SK-N-SH treated with all-trans-retinoic acid at 6 μM for 48 hours (cell line): ENCODE data around the gene FFAR4.

ENCODE experiments used
- ARNTL ChIP-seq: fragments of 450-650 bp; formaldehyde crosslinking; IDR thresholded peaks from 2 replicates; pipeline ENCODE4 v1.5.0; 2020; ENCODE audit warnings: low read depth, mild to moderate bottlenecking, moderate library complexity, borderline replicate concordance
- BACH2 ChIP-seq: fragments of 250-450 bp; sonication (Bioruptor Pico); IDR thresholded peaks from 2 replicates; pipeline ENCODE4 v1.9.0; 2021; ENCODE audit warnings: mild to moderate bottlenecking, borderline replicate concordance
- CSDC2 ChIP-seq: fragments of 250-450 bp; sonication (Bioruptor Pico); IDR thresholded peaks from 2 replicates; pipeline ENCODE4 v1.5.0; 2020; ENCODE audit warnings: mild to moderate bottlenecking, moderate library complexity
- ESRRG ChIP-seq: fragments of 250-450 bp; sonication (Bioruptor Pico); IDR thresholded peaks from 2 replicates; pipeline ENCODE4 v1.6.1; 2021; ENCODE audit warnings: mild to moderate bottlenecking
- GLIS3 ChIP-seq: fragments of 250-450 bp; sonication (Bioruptor Pico); IDR thresholded peaks from 2 replicates; pipeline ENCODE4 v1.5.0; 2020; ENCODE audit warnings: mild to moderate bottlenecking, moderate library complexity
- TF ChIP-seq, protein P1 (sequence below): fragments of 250-450 bp; sonication (Bioruptor Pico); IDR thresholded peaks from 2 replicates; pipeline ENCODE4 v1.8.0; 2021; ENCODE audit warnings: low read depth, mild to moderate bottlenecking, moderate library complexity, borderline replicate concordance
- TF ChIP-seq, protein P2 (sequence below): fragments of 250-450 bp; sonication (Bioruptor Pico); IDR thresholded peaks from 2 replicates; pipeline ENCODE4 v1.8.0; 2020; ENCODE audit warnings: mild to moderate bottlenecking, moderate library complexity, borderline replicate concordance

DNA sequence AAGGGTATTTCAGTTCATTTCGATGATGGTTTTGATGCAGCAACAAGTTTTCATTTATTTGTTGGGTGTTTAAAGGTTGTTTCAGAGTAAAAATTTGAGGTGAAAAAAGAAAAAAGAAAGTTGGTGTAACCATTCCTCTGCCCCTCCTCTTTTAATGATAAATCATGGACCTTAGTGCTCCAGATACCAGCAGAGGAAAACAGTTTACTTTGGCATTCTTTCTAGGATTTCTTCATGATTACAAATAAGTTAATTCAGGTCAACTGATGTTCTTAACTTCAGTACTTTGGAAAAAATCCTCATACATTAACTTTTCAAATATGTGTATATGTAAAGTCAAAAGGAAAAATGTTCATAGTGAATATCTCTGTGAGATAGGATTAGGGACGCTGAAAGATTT is 36.6 kb downstream of the FFAR4 start:
- no peak for TF ChIP-seq BACH2 (CRISPR knock-in tag)
- no peak for TF ChIP-seq GLIS3
- TF ChIP-seq, protein P1, sequence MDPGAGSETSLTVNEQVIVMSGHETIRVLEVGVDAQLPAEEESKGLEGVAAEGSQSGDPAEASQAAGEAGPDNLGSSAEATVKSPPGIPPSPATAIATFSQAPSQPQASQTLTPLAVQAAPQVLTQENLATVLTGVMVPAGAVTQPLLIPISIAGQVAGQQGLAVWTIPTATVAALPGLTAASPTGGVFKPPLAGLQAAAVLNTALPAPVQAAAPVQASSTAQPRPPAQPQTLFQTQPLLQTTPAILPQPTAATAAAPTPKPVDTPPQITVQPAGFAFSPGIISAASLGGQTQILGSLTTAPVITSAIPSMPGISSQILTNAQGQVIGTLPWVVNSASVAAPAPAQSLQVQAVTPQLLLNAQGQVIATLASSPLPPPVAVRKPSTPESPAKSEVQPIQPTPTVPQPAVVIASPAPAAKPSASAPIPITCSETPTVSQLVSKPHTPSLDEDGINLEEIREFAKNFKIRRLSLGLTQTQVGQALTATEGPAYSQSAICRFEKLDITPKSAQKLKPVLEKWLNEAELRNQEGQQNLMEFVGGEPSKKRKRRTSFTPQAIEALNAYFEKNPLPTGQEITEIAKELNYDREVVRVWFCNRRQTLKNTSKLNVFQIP: no peak
- TF ChIP-seq ARNTL (CRISPR knock-in tag): no peak
- TF ChIP-seq ESRRG (CRISPR knock-in tag): no peak
- TF ChIP-seq, protein P2, sequence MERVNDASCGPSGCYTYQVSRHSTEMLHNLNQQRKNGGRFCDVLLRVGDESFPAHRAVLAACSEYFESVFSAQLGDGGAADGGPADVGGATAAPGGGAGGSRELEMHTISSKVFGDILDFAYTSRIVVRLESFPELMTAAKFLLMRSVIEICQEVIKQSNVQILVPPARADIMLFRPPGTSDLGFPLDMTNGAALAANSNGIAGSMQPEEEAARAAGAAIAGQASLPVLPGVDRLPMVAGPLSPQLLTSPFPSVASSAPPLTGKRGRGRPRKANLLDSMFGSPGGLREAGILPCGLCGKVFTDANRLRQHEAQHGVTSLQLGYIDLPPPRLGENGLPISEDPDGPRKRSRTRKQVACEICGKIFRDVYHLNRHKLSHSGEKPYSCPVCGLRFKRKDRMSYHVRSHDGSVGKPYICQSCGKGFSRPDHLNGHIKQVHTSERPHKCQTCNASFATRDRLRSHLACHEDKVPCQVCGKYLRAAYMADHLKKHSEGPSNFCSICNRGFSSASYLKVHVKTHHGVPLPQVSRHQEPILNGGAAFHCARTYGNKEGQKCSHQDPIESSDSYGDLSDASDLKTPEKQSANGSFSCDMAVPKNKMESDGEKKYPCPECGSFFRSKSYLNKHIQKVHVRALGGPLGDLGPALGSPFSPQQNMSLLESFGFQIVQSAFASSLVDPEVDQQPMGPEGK (CRISPR knock-in tag): no peak
- TF ChIP-seq CSDC2: no peak
